Measurements from ENCODE around the gene BABAM2. TPM values are rescaled to one million over a fixed set of nuclear protein-coding genes. Genes with fewer than 3 reads are reported as not detected.

Gene BABAM2
- total RNA-seq, 1 experiment from 2014 or later = 46.1 TPM

DNA sequence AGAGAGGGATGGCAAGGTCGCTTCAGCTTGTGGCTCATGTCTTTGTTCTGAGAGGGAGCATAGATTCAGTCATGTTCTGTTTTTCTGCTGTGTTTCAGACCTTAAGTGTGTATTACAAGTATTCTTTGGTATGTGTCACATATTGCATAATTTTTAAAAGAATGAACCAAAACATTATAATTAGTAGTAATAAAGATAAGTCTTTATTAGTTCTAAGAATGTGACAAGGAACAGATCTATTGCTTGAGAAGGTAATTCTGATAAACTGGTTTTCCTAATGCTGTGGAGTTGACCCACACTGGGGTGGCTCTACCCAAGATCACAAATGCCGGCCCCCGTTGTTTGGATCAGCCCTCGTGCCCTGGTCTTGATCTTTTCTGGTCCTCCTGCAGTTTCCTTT, 377.9 kb downstream of the BABAM2 start:
- peak in 1 of 2 experiments; percentile 62 for DNase-seq
- no peaks in the 10 kb centered on the region for H3K9me3 ChIP-seq (ENCODE audit: insufficient read depth, low read depth)

DNA sequence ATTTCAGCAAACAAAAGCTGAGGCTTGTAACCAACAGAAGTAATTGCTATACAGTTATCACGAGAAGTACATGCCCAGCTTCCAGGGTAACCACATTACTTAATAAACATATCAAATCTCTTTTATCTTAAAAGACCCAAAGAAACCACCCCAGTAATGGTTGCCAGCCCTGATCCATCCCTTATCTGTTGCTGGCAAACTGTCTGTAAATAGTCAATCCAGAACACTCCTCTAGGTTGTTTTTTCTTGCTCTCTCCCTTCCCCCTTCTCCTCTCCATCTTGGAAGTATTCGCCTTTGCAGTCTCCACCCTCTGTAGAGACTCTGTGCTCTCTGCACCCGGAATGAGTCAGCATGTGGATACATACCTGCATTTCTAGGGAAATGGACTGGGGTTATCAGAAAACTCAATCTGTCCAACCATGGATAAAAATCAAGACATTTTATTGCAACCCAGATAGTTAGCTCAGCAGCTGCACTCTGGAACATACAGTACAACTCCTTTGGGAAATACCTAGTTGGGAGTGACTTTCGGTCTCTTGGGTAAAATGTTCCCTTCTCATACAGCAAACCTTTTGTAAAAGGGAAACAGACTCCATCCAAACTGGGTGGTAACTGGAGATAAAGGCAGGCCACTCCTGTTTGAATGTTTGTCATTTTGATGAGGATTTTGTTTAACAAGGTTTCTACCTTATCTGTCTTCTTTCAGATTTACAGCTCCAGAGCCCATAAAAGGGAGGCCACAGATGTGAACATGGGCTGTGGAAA, 378.7 kb downstream of the BABAM2 start:
- DNase-seq = peak; percentile 61 to 93
- Histone ChIP-seq H3K4me1 (replicated peaks; ENCODE audit: insufficient read depth) (peaks cover 64% of the 10 kb centered on the region), H2AFZ (peak overlapping the region; percentile 18; the same call in 1 of the 2 replicates), H3F3A (ENCODE audit: insufficient read depth, low read depth) (peaks cover 45% of the 10 kb centered on the region), H3K27ac (peak overlapping the region; percentile 87), H3K79me2 (ENCODE audit: low read depth) (no peaks in the 10 kb centered on the region), H4K20me1 (ENCODE audit: insufficient read depth) (no peaks in the 10 kb centered on the region), H3K4me2 (peak overlapping the region; percentile 68), H3K9me3 (ENCODE audit: insufficient read depth, low read depth) (no peaks in the 10 kb centered on the region), H3K36me3 (ENCODE audit: low read depth) (peaks cover 7% of the 10 kb centered on the region; the same call in 1 of the 2 replicates), H3K9me2 (ENCODE audit: insufficient read depth) (0 out of 2 replicates have a peak, but pooled peaks cover 3% of the 10 kb centered on the region), H3K27me3 (ENCODE audit: insufficient read depth, low read depth) (no peaks in the 10 kb centered on the region), H3K4me3 (peak overlapping the region; percentile 38; the same call in 1 of the 2 replicates)
- TF ChIP-seq, protein P1, sequence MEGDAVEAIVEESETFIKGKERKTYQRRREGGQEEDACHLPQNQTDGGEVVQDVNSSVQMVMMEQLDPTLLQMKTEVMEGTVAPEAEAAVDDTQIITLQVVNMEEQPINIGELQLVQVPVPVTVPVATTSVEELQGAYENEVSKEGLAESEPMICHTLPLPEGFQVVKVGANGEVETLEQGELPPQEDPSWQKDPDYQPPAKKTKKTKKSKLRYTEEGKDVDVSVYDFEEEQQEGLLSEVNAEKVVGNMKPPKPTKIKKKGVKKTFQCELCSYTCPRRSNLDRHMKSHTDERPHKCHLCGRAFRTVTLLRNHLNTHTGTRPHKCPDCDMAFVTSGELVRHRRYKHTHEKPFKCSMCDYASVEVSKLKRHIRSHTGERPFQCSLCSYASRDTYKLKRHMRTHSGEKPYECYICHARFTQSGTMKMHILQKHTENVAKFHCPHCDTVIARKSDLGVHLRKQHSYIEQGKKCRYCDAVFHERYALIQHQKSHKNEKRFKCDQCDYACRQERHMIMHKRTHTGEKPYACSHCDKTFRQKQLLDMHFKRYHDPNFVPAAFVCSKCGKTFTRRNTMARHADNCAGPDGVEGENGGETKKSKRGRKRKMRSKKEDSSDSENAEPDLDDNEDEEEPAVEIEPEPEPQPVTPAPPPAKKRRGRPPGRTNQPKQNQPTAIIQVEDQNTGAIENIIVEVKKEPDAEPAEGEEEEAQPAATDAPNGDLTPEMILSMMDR (conservative IDR thresholded peaks at IDR 0.05) = no peak
- TF ChIP-seq EZH2 (IDR thresholded peaks at IDR 0.05; ENCODE audit: low read depth) = no peak
- CTCF ChIA-PET = no interaction called here
- TSS peak; percentile 62 for BruUV-seq (replicated peaks)
- intact Hi-C loops (cut with micrococcal nuclease; ENCODE audit: unreplicated experiment) = loop anchor here (2.0 kb wide), 1 partner anchor 516 kb away; no protein-coding TSS in a partner anchor
- POLR2A ChIA-PET (ENCODE audit: unreplicated experiment) = interaction anchor here (0.6 to 0.7 kb wide), 4 partner anchors 19 to 379 kb away, joined by 3 to 6 read pairs (median 4); partner anchors contain the start of genes BABAM2 and RBKS

More for the DNA sequence above, 377.9 kb downstream of the BABAM2 start:
- H4K20me1 ChIP-seq (ENCODE audit: insufficient read depth) = no peaks in the 10 kb centered on the region
- no peaks in the 10 kb centered on the region for H3K27me3 ChIP-seq (ENCODE audit: insufficient read depth, low read depth)
- ChIA-PET CTCF (no interaction called here), POLR2A (ENCODE audit: unreplicated experiment) (interaction anchor here (0.6 to 0.7 kb wide), 2 partner anchors 34 to 378 kb away, joined by 4 to 5 read pairs; partner anchors contain the start of genes BABAM2 and RBKS)
- no peak for TF ChIP-seq EZH2 (IDR thresholded peaks at IDR 0.05; ENCODE audit: low read depth)
- TF ChIP-seq, protein P1 (conservative IDR thresholded peaks at IDR 0.05) = no peak
- intact Hi-C loops (cut with micrococcal nuclease; ENCODE audit: unreplicated experiment) = loop anchor here (2.0 kb wide), 1 partner anchor 516 kb away; no protein-coding TSS in a partner anchor
- BruUV-seq (replicated peaks) = no TSS peak
- peaks cover 37% of the 10 kb centered on the region for H3F3A ChIP-seq (ENCODE audit: insufficient read depth, low read depth)
- H2AFZ ChIP-seq = no peak overlapping the region
- 0 out of 2 replicates have a peak, but pooled peaks cover 3% of the 10 kb centered on the region for H3K9me2 ChIP-seq (ENCODE audit: insufficient read depth)
- peak overlapping the region; percentile 87 for H3K27ac ChIP-seq
- peaks cover 7% of the 10 kb centered on the region; the same call in 1 of the 2 replicates for H3K36me3 ChIP-seq (ENCODE audit: low read depth)
- no peaks in the 10 kb centered on the region for H3K79me2 ChIP-seq (ENCODE audit: low read depth)
- H3K4me2 ChIP-seq = peak overlapping the region; percentile 68
- no peak overlapping the region for H3K4me3 ChIP-seq
- H3K4me1 ChIP-seq (replicated peaks; ENCODE audit: insufficient read depth) = peaks cover 56% of the 10 kb centered on the region

DNA sequence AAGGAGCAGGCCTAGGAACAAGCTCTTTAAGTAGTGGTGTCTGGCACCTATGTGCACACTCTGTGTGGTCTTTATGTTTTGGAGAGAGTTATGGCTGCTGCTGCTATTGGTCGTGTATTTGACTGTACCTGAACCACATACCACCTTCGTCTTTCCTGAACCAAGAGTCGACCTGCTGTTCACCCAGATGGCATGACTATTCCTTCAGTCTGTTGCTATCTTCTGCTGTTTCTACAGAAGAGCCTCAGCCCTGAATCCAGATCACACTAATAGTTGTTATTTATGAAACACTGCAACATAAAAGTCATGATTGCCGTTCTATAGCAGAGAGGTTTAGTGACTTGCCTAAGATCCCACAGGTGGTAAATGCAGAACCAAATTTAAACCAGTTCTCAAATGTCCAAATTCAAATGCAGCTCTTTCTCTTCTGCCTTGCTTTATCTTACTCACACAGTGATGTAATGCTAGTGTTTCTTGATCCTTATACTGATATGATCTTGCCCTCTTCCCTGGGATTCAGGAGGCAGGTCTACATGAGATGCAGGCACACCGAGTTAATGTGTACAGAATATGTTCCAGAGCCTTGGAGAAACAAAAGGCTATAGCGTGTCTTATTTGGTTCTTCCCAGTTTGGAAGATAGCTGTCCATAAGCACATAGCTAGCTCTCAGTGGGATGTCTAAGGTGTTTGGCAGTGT, 380.1 kb downstream of the BABAM2 start:
- H3K9me2 ChIP-seq (ENCODE audit: insufficient read depth) = 0 out of 2 replicates have a peak, but pooled peaks cover 3% of the 10 kb centered on the region
- ChIA-PET POLR2A (ENCODE audit: unreplicated experiment) (no interaction called here), CTCF (no interaction called here)
- H2AFZ ChIP-seq = no peak overlapping the region
- H4K20me1 ChIP-seq (ENCODE audit: insufficient read depth) = no peaks in the 10 kb centered on the region
- peaks cover 78% of the 10 kb centered on the region for H3K4me1 ChIP-seq (replicated peaks; ENCODE audit: insufficient read depth)
- peak overlapping the region; percentile 87 for H3K27ac ChIP-seq
- H3K4me3 ChIP-seq = no peak overlapping the region
- H3K4me2 ChIP-seq = peak overlapping the region; percentile 68
- BruUV-seq (replicated peaks) = no TSS peak
- H3F3A ChIP-seq (ENCODE audit: insufficient read depth, low read depth) = peaks cover 59% of the 10 kb centered on the region
- peak in 1 of 2 experiments; percentile 47 for DNase-seq
- no peaks in the 10 kb centered on the region for H3K79me2 ChIP-seq (ENCODE audit: low read depth)
- H3K36me3 ChIP-seq (ENCODE audit: low read depth) = peaks cover 7% of the 10 kb centered on the region; the same call in 1 of the 2 replicates
- intact Hi-C loops (cut with micrococcal nuclease; ENCODE audit: unreplicated experiment) = loop anchor here (10.0 kb wide), 1 partner anchor 276 kb away; no protein-coding TSS in a partner anchor
- H3K27me3 ChIP-seq (ENCODE audit: insufficient read depth, low read depth) = no peaks in the 10 kb centered on the region
- no peak for TF ChIP-seq EZH2 (IDR thresholded peaks at IDR 0.05; ENCODE audit: low read depth)
- TF ChIP-seq, protein P1 (conservative IDR thresholded peaks at IDR 0.05) = no peak
- H3K9me3 ChIP-seq (ENCODE audit: insufficient read depth, low read depth) = no peaks in the 10 kb centered on the region
